Hepatocyte (in vitro differentiated cells): ENCODE results near the gene KCNAB3. TPM values are rescaled to one million over a fixed set of nuclear protein-coding genes. Genes with fewer than 3 reads are reported as not detected.

Source experiments
- DNase-seq: peaks from one replicate; pipeline ENCODE4 v3.0.0-alpha.2; 2016; ENCODE audit warnings: low spot score
- H2AFZ ChIP-seq: fragments of 200-600 bp; sonication (generic); 2 replicates; pipeline ENCODE4 v1.6.0; 2016; ENCODE audit warnings: antibody characterized with exemption, mild to moderate bottlenecking
- H3K27ac ChIP-seq: fragments of 200-600 bp; sonication (generic); 2 replicates; pipeline ENCODE4 v1.5.1; 2016; ENCODE audit warnings: mild to moderate bottlenecking
- H3K27me3 ChIP-seq: fragments of 200-600 bp; sonication (generic); 2 replicates; pipeline ENCODE4 v1.6.1; 2016
- H3K36me3 ChIP-seq: fragments of 200-600 bp; sonication (generic); replicated peaks from 2 replicates; pipeline ENCODE4 v1.5.1; 2016; ENCODE audit warnings: low read depth; ENCODE audit not compliant: insufficient read depth
- H3K4me1 ChIP-seq: fragments of 200-600 bp; sonication (generic); 2 replicates; pipeline ENCODE4 v1.5.1; 2016; ENCODE audit warnings: mild to moderate bottlenecking, moderate library complexity; ENCODE audit not compliant: insufficient read depth
- H3K4me2 ChIP-seq: fragments of 200-600 bp; sonication (generic); 2 replicates; pipeline ENCODE4 v1.6.0; 2016
- H3K4me3 ChIP-seq: fragments of 200-600 bp; sonication (generic); 2 replicates; pipeline ENCODE4 v1.5.1; 2016; ENCODE audit warnings: mild to moderate bottlenecking
- H3K79me2 ChIP-seq: fragments of 200-600 bp; sonication (generic); 2 replicates; pipeline ENCODE4 v1.6.0; 2017; ENCODE audit warnings: mild to moderate bottlenecking
- H3K9me2 ChIP-seq: fragments of 200-600 bp; sonication (generic); replicated peaks from 2 replicates; pipeline ENCODE4 v1.6.0; 2017; ENCODE audit warnings: mild to moderate bottlenecking; ENCODE audit not compliant: insufficient read depth
- H3K9me3 ChIP-seq: fragments of 200-600 bp; sonication (generic); 2 replicates; pipeline ENCODE4 v1.5.1; 2016; ENCODE audit warnings: low read depth, mild to moderate bottlenecking
- H4K20me1 ChIP-seq: fragments of 200-600 bp; sonication (generic); 2 replicates; pipeline ENCODE4 v1.6.0; 2016; ENCODE audit warnings: mild to moderate bottlenecking; ENCODE audit not compliant: insufficient read depth, poor library complexity, severe bottlenecking
- EZH2 ChIP-seq: fragments of 200-600 bp; sonication (generic); IDR thresholded peaks from 2 replicates; pipeline ENCODE4 v1.6.1; 2016; ENCODE audit warnings: antibody characterized with exemption, mild to moderate bottlenecking, borderline replicate concordance
- EZH2phosphoT487 ChIP-seq: fragments of 200-600 bp; sonication (generic); IDR thresholded peaks from one replicate; pipeline ENCODE4 v1.6.1; 2018; ENCODE audit warnings: antibody characterized with exemption, mild to moderate bottlenecking, low read depth, moderate library complexity; ENCODE audit not compliant: unreplicated experiment, severe bottlenecking
- WGBS: methylation state at CpG from one replicate; pipeline ENCODE4 v1.1.6; 2016; ENCODE audit warnings: low lambda C conversion rate; ENCODE audit errors: missing lambda C conversion rate; 5-methylcytosine and 5-hydroxymethylcytosine counted together
- polyA plus RNA-seq: library from polyadenylated mRNA; unstranded; fragments of >200 nt; fragmentation: Nextera tagmentation; extraction: Ambion mirVana; gene quantifications from 2 replicates; pipeline ENCODE4 v1.2.1, GENCODE V29; 2016
- total RNA-seq: library from RNA; depleted of rRNA; stranded (reverse); fragments of >200 nt; gene quantifications from 2 replicates; pipeline ENCODE4 v1.2.3, GENCODE V29; 2014
- TF ChIP-seq, protein P1 (sequence below): fragments of 200-600 bp; sonication (generic); IDR thresholded peaks from 2 replicates; pipeline ENCODE4 v1.5.1; 2016; ENCODE audit warnings: antibody characterized with exemption, mild to moderate bottlenecking; ENCODE audit not compliant: poor library complexity

The KCNAB3 gene
- total and polyA plus RNA-seq, 2 experiments from 2014 or later, result 1.8 TPM

- H3K27ac ChIP-seq, result no peak overlapping the region
- no peaks in the 10 kb centered on the region for H4K20me1 ChIP-seq
- no peak for DNase-seq
- no peaks in the 10 kb centered on the region for H3K9me2 ChIP-seq
- TF ChIP-seq EZH2, result no peak
- TF ChIP-seq EZH2phosphoT487, result no peak
- TF ChIP-seq, protein P1, sequence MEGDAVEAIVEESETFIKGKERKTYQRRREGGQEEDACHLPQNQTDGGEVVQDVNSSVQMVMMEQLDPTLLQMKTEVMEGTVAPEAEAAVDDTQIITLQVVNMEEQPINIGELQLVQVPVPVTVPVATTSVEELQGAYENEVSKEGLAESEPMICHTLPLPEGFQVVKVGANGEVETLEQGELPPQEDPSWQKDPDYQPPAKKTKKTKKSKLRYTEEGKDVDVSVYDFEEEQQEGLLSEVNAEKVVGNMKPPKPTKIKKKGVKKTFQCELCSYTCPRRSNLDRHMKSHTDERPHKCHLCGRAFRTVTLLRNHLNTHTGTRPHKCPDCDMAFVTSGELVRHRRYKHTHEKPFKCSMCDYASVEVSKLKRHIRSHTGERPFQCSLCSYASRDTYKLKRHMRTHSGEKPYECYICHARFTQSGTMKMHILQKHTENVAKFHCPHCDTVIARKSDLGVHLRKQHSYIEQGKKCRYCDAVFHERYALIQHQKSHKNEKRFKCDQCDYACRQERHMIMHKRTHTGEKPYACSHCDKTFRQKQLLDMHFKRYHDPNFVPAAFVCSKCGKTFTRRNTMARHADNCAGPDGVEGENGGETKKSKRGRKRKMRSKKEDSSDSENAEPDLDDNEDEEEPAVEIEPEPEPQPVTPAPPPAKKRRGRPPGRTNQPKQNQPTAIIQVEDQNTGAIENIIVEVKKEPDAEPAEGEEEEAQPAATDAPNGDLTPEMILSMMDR, result no peak
- H3K9me3 ChIP-seq, result no peaks in the 10 kb centered on the region
- no peaks in the 10 kb centered on the region for H3K27me3 ChIP-seq
- no peaks in the 10 kb centered on the region for H3K79me2 ChIP-seq
- H3K36me3 ChIP-seq, result no peaks in the 10 kb centered on the region
- peaks cover 8% of the 10 kb centered on the region for H3K4me1 ChIP-seq
- 97% methylated on average over 15 of the region's 15 CpGs for WGBS
- no peak overlapping the region for H3K4me3 ChIP-seq
- H3K4me2 ChIP-seq, result no peak overlapping the region
- H2AFZ ChIP-seq, result no peak overlapping the region
Observed at GRCh38 chr17:7910281-7910680, 19.4 kb downstream of the KCNAB3 start.

GRCh38 chr17:7909089-7909488 lies 20.6 kb downstream of the KCNAB3 start:
- H3K4me1 ChIP-seq, result no peaks in the 10 kb centered on the region
- WGBS, result 98% methylated on average over 24 of the region's 29 CpGs
- no peak for TF ChIP-seq EZH2
- TF ChIP-seq, protein P1, result no peak
- TF ChIP-seq EZH2phosphoT487, result no peak
- no peak overlapping the region for H3K27ac ChIP-seq
- no peak overlapping the region for H3K4me3 ChIP-seq
- DNase-seq, result no peak
- H4K20me1 ChIP-seq, result no peaks in the 10 kb centered on the region
- no peaks in the 10 kb centered on the region for H3K27me3 ChIP-seq
- no peak overlapping the region for H2AFZ ChIP-seq
- H3K4me2 ChIP-seq, result no peak overlapping the region
- no peaks in the 10 kb centered on the region for H3K9me2 ChIP-seq
- no peaks in the 10 kb centered on the region for H3K9me3 ChIP-seq
- H3K79me2 ChIP-seq, result no peaks in the 10 kb centered on the region
- H3K36me3 ChIP-seq, result no peaks in the 10 kb centered on the region

- no peak overlapping the region for H3K4me3 ChIP-seq
- WGBS, result 75% methylated on average over 22 of the region's 22 CpGs
- H3K4me1 ChIP-seq, result no peaks in the 10 kb centered on the region
- DNase-seq, result no peak
- no peaks in the 10 kb centered on the region for H3K79me2 ChIP-seq
- H2AFZ ChIP-seq, result no peak overlapping the region
- H3K9me2 ChIP-seq, result no peaks in the 10 kb centered on the region
- no peaks in the 10 kb centered on the region for H3K9me3 ChIP-seq
- H3K27ac ChIP-seq, result no peak overlapping the region
- no peaks in the 10 kb centered on the region for H3K27me3 ChIP-seq
- H3K4me2 ChIP-seq, result no peak overlapping the region
- TF ChIP-seq EZH2 (no peak), EZH2phosphoT487 (no peak)
- TF ChIP-seq, protein P1, result no peak
- no peaks in the 10 kb centered on the region for H4K20me1 ChIP-seq
- H3K36me3 ChIP-seq, result no peaks in the 10 kb centered on the region
Observed at GRCh38 chr17:7903154-7904103, 26.2 kb downstream of the KCNAB3 start.
